SK-N-SH treated with all-trans-retinoic acid at 6 μM for 48 hours (cell line): ENCODE measurements around the gene EAF1.

Source experiments
- ATAC-seq: fragments of 200-7000 bp; cut with Tn5 transposase; 3 replicates; pipeline ENCODE4 v1.9.1; 2020; ENCODE audit warnings: mild to moderate bottlenecking, moderate library complexity
- ARNTL ChIP-seq: fragments of 450-650 bp; formaldehyde crosslinking; IDR thresholded peaks from 2 replicates; pipeline ENCODE4 v1.5.0; 2020; ENCODE audit warnings: low read depth, mild to moderate bottlenecking, moderate library complexity, borderline replicate concordance
- BACH2 ChIP-seq: fragments of 250-450 bp; sonication (Bioruptor Pico); IDR thresholded peaks from 2 replicates; pipeline ENCODE4 v1.9.0; 2021; ENCODE audit warnings: mild to moderate bottlenecking, borderline replicate concordance
- CREB5 ChIP-seq: fragments of 250-450 bp; sonication (Bioruptor Pico); IDR thresholded peaks from 2 replicates; pipeline ENCODE4 v1.5.1; 2020; ENCODE audit warnings: low read depth, mild to moderate bottlenecking, moderate library complexity
- CSRNP3 ChIP-seq: fragments of 250-450 bp; sonication (Bioruptor Pico); IDR thresholded peaks from 2 replicates; pipeline ENCODE4 v1.5.1; 2021; ENCODE audit warnings: mild to moderate bottlenecking, moderate library complexity
- ESRRG ChIP-seq: fragments of 250-450 bp; sonication (Bioruptor Pico); IDR thresholded peaks from 2 replicates; pipeline ENCODE4 v1.6.1; 2021; ENCODE audit warnings: mild to moderate bottlenecking
- GLIS3 ChIP-seq: fragments of 250-450 bp; sonication (Bioruptor Pico); IDR thresholded peaks from 2 replicates; pipeline ENCODE4 v1.5.0; 2020; ENCODE audit warnings: mild to moderate bottlenecking, moderate library complexity
- ISL1 ChIP-seq: fragments of 250-450 bp; sonication (Bioruptor Pico); IDR thresholded peaks from 2 replicates; pipeline ENCODE4 v2.1.2; 2022; ENCODE audit warnings: mild to moderate bottlenecking, moderate library complexity
- OSR1 ChIP-seq: fragments of 250-450 bp; sonication (Bioruptor Pico); IDR thresholded peaks from 2 replicates; pipeline ENCODE4 v1.8.0; 2022; ENCODE audit warnings: moderate library complexity, mild to moderate bottlenecking, inconsistent platforms
- PATZ1 ChIP-seq: fragments of 250-450 bp; sonication (Bioruptor Pico); IDR thresholded peaks from 2 replicates; pipeline ENCODE4 v1.8.0; 2020; ENCODE audit warnings: mild to moderate bottlenecking, moderate library complexity, borderline replicate concordance
- POU6F1 ChIP-seq: fragments of 250-450 bp; sonication (Bioruptor Pico); IDR thresholded peaks from 2 replicates; pipeline ENCODE4 v1.8.0; 2021; ENCODE audit warnings: low read depth, mild to moderate bottlenecking, moderate library complexity, borderline replicate concordance
- PPARA ChIP-seq: fragments of 250-450 bp; sonication (Bioruptor Pico); IDR thresholded peaks from 2 replicates; pipeline ENCODE4 v1.5.0; 2020; ENCODE audit warnings: mild to moderate bottlenecking, borderline replicate concordance
- RARB ChIP-seq: fragments of 250-450 bp; sonication (Bioruptor Pico); IDR thresholded peaks from 2 replicates; pipeline ENCODE4 v1.8.0; 2021; ENCODE audit warnings: mild to moderate bottlenecking, moderate library complexity
- SNAI2 ChIP-seq: fragments of 250-450 bp; sonication (Bioruptor Pico); IDR thresholded peaks from 2 replicates; pipeline ENCODE4 v1.5.0; 2020; ENCODE audit warnings: mild to moderate bottlenecking, moderate library complexity
- TCF4 ChIP-seq: fragments of 250-450 bp; sonication (Bioruptor Pico); IDR thresholded peaks from 2 replicates; pipeline ENCODE4 v1.8.0; 2021; ENCODE audit warnings: mild to moderate bottlenecking, moderate library complexity, borderline replicate concordance
- TOX ChIP-seq: fragments of 250-450 bp; sonication (Bioruptor Pico); IDR thresholded peaks from 2 replicates; pipeline ENCODE4 v1.8.0; 2021; ENCODE audit warnings: mild to moderate bottlenecking, moderate library complexity, borderline replicate concordance
- TSHZ2 ChIP-seq: fragments of 250-450 bp; sonication (Bioruptor Pico); IDR thresholded peaks from 2 replicates; pipeline ENCODE4 v1.5.0; 2020; ENCODE audit warnings: mild to moderate bottlenecking, moderate library complexity
- ZC3H10 ChIP-seq: fragments of 250-450 bp; sonication (Bioruptor Pico); IDR thresholded peaks from 2 replicates; pipeline ENCODE4 v1.5.1; 2021; ENCODE audit warnings: mild to moderate bottlenecking, moderate library complexity
- ZFP3 ChIP-seq: fragments of 250-450 bp; sonication (Bioruptor Pico); IDR thresholded peaks from 2 replicates; pipeline ENCODE4 v1.5.0; 2020; ENCODE audit warnings: mild to moderate bottlenecking, moderate library complexity
- ZFP30 ChIP-seq: fragments of 450-650 bp; formaldehyde crosslinking; IDR thresholded peaks from 2 replicates; pipeline ENCODE4 v1.5.0; 2022; ENCODE audit warnings: mild to moderate bottlenecking, moderate library complexity
- ZNF565 ChIP-seq: fragments of 450-650 bp; formaldehyde crosslinking; conservative IDR thresholded peaks from 2 replicates; pipeline ENCODE4 v1.5.0; 2020; ENCODE audit warnings: low read depth, mild to moderate bottlenecking, moderate library complexity
- ZNF70 ChIP-seq: fragments of 450-650 bp; formaldehyde crosslinking; IDR thresholded peaks from 2 replicates; pipeline ENCODE4 v1.5.0; 2020; ENCODE audit warnings: mild to moderate bottlenecking, moderate library complexity
- ZNF8 ChIP-seq: fragments of 450-650 bp; formaldehyde crosslinking; IDR thresholded peaks from 2 replicates; pipeline ENCODE4 v1.5.0; 2020; ENCODE audit warnings: mild to moderate bottlenecking, moderate library complexity

EAF1 gene

GRCh38 chr3:15486020-15486419 is 58.6 kb downstream of the EAF1 start (continued):
- no peak for TF ChIP-seq CSRNP3 (CRISPR knock-in tag)

GRCh38 chr3:15486979-15487378 is 59.6 kb downstream of the EAF1 start:
- TF ChIP-seq ARNTL (CRISPR knock-in tag) (no peak), POU6F1 (no peak), GLIS3 (no peak), ZFP3 (no peak), PPARA (CRISPR knock-in tag) (no peak), ISL1 (CRISPR knock-in tag) (no peak), CREB5 (no peak), ZFP30 (CRISPR knock-in tag) (no peak), RARB (no peak), ZNF8 (CRISPR knock-in tag) (no peak), ZC3H10 (CRISPR knock-in tag) (no peak), OSR1 (CRISPR knock-in tag) (no peak), ZNF565 (no peak), BACH2 (CRISPR knock-in tag) (no peak), TOX (no peak), ESRRG (CRISPR knock-in tag) (no peak), PATZ1 (CRISPR knock-in tag) (no peak), CSRNP3 (CRISPR knock-in tag) (no peak)
- ATAC-seq = no peak

GRCh38 chr3:15488002-15488401 is 60.6 kb downstream of the EAF1 start:
- TF ChIP-seq TSHZ2 (no peak), SNAI2 (no peak), RARB (no peak), ZNF565 (no peak), GLIS3 (no peak), BACH2 (CRISPR knock-in tag) (no peak), PATZ1 (CRISPR knock-in tag) (no peak), ZFP3 (no peak), ZC3H10 (CRISPR knock-in tag) (no peak), TCF4 (CRISPR knock-in tag) (no peak), ZNF8 (CRISPR knock-in tag) (no peak), TOX (no peak), CREB5 (no peak), ZFP30 (CRISPR knock-in tag) (no peak), ZNF70 (CRISPR knock-in tag) (no peak), POU6F1 (no peak)
- ATAC-seq = no peak
